Vagina (tissue), 2 donors: ENCODE measurements around the gene P3H4. TPM values are rescaled to one million over a fixed set of nuclear protein-coding genes. Genes with fewer than 3 reads are reported as not detected.

Experiments used
- DNase-seq, 2 donors: peaks; one replicate each; pipeline ENCODE4 v3.0.0-alpha.2; 2017; ENCODE audit errors: extremely low spot score in 2 of 2
- H3K27ac ChIP-seq: fragments of 200-600 bp; sonication (generic); one replicate; pipeline ENCODE4 v1.5.1; 2019
- H3K27me3 ChIP-seq: fragments of 200-600 bp; sonication (generic); one replicate; pipeline ENCODE4 v1.5.1; 2019
- H3K36me3 ChIP-seq, 2 donors: fragments of 200-600 bp; sonication (generic); one replicate each; pipeline ENCODE4 v1.5.1; 2017 to 2019
- H3K4me1 ChIP-seq: fragments of 200-600 bp; sonication (generic); one replicate; pipeline ENCODE4 v1.5.1; 2019
- H3K4me3 ChIP-seq, 2 donors: fragments of 200-600 bp; sonication (generic); 1 replicate in 1 of 2; 2 replicates in 1 of 2; pipeline ENCODE4 v1.5.1; 2016 to 2019
- H3K9me3 ChIP-seq: fragments of 200-600 bp; sonication (generic); one replicate; pipeline ENCODE4 v1.5.1; 2019
- POLR2A ChIP-seq, 2 donors: fragments of 450-650 bp; IDR thresholded peaks; one replicate each; pipeline ENCODE4 v1.6.1; 2017; ENCODE audit warnings: antibody characterized with exemption in 2 of 2, mild to moderate bottlenecking in 2 of 2, moderate library complexity in 2 of 2
- POLR2AphosphoS5 ChIP-seq, 2 donors: sonication (generic); formaldehyde crosslinking; IDR thresholded peaks; one replicate each; pipeline ENCODE4 v1.9.0; 2017; ENCODE audit warnings: antibody characterized with exemption in 2 of 2, mild to moderate bottlenecking in 2 of 2, low read depth in 1 of 2; ENCODE audit not compliant: insufficient read depth in 1 of 2
- intact Hi-C: fragments of 100-400 bp; cut with DNase I; formaldehyde crosslinking; loops from one replicate; pipeline ENCODE4 v1.15.1; 2023
- total RNA-seq: library from RNA; depleted of rRNA; stranded (reverse); fragments of >200 nt; gene quantifications from one replicate; pipeline ENCODE4 v1.2.3, GENCODE V29; 2016
- TF ChIP-seq, protein P1 (sequence below), 3 experiments: fragments of 450-650 bp in 2 of 3; fragments of 200-600 bp in 1 of 3; sonication (generic) in 1 of 3; IDR thresholded peaks; one replicate each; pipeline ENCODE4 v1.5.1; 2017 to 2019; ENCODE audit warnings: antibody characterized with exemption in 3 of 3, mild to moderate bottlenecking in 2 of 3, moderate library complexity in 2 of 3

Gene P3H4
- total RNA-seq, 1 donor from 2014 or later = 11.5 TPM

DNA sequence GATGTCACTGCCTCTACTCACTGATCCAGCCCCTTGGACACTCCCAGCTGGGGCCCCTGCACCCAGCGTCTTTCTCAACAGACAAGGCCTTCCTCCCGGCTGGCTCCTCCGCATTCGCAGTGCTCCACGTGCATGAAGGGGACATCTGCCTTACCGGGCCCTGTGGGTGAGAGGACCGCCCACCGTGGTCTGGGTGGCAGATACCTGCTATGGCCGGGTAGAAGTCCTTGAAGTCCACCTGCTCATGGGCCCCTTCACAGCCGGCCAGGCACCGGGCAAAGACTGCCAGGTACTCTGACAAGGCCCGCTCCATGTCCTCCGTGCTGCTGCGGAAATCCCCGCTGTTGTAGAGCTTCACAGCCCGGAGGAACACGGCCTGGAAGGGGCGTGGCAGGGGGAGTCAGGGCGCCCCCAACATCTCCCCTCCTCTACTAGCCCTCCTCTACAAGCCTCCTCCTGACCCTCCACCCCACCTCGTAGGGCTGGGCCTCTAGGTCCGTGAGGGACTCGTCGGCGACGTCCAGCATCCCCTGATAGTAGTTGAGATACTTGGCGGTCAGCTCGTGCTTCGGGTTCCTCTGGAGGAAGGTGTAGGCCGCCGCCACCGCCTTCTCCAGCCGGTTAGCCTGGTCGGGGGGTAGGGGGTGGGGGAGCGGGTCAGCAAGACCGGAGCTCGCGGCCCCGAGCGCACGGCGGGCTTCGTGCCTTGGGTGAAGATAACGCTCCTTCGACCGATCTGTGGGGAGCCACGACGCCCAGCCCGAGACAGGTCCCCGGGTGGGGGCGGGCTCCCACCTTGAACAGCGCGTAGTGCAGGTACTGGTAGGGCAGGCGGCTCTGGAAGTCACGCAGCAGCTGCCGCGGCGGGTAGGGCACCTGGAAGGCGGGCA, 845 bp downstream of the P3H4 start:
- DNase-seq = no peak

DNA sequence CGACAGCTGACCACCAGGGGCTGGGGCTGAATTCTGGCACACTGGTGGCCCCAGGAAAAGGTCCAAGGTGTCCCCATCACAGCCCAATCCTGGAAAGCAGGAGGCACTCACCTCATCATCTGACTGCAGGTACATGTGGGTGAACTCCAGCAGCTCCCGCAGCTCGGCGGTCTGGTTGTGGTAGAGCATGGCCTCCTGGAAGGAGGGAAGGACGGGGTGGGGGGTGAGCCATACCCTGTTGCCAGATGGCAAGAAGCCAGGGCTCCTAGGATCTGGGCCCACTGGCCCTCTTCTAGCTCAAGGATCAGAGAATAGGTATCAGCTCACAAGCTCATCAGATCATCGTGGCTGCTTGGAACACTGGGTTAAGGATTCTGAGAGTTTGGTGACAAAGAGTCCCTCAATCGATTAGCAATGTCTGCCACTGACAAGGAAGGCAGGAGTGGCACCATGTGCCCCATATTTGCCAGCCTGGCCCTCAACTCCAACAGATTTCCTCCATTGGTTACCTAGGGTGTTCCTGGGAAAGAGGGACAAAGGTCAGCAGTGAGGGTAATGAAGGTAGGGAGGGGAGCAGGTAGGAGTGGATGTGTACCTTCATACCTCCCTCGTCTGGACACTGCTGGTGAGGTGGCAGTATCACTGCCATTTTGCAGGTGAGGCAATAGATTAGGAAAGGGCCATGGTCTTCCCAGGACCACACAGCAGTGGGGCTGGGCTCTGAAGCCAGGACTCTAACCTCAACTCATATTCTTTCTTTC, 4.9 kb downstream of the P3H4 start:
- Histone ChIP-seq H3K9me3 (no peaks in the 10 kb centered on the region), H3K4me3 (no peak overlapping the region), H3K4me1 (peaks cover 24% of the 10 kb centered on the region), H3K36me3 (no peaks in the 10 kb centered on the region), H3K27me3 (no peaks in the 10 kb centered on the region), H3K27ac (no peak overlapping the region)
- no peak for DNase-seq
- TF ChIP-seq, protein P1, sequence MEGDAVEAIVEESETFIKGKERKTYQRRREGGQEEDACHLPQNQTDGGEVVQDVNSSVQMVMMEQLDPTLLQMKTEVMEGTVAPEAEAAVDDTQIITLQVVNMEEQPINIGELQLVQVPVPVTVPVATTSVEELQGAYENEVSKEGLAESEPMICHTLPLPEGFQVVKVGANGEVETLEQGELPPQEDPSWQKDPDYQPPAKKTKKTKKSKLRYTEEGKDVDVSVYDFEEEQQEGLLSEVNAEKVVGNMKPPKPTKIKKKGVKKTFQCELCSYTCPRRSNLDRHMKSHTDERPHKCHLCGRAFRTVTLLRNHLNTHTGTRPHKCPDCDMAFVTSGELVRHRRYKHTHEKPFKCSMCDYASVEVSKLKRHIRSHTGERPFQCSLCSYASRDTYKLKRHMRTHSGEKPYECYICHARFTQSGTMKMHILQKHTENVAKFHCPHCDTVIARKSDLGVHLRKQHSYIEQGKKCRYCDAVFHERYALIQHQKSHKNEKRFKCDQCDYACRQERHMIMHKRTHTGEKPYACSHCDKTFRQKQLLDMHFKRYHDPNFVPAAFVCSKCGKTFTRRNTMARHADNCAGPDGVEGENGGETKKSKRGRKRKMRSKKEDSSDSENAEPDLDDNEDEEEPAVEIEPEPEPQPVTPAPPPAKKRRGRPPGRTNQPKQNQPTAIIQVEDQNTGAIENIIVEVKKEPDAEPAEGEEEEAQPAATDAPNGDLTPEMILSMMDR (IDR thresholded peaks at IDR 0.05) = no peak
- no peak for TF ChIP-seq POLR2AphosphoS5 (IDR thresholded peaks at IDR 0.05; ENCODE audit: insufficient read depth in 1 of 2, low read depth in 1 of 2)
- no peak for TF ChIP-seq POLR2A (IDR thresholded peaks at IDR 0.05)
- intact Hi-C loops = no loop called here

More for the DNA sequence above, 845 bp downstream of the P3H4 start:
- Histone ChIP-seq H3K4me1 (peaks cover 33% of the 10 kb centered on the region), H3K4me3 (peak overlapping the region; percentile 66 to 83), H3K27ac (peak overlapping the region; percentile 87), H3K27me3 (no peaks in the 10 kb centered on the region), H3K36me3 (no peaks in the 10 kb centered on the region), H3K9me3 (no peaks in the 10 kb centered on the region)
- TF ChIP-seq POLR2A (IDR thresholded peaks at IDR 0.05) (no peak), POLR2AphosphoS5 (IDR thresholded peaks at IDR 0.05; ENCODE audit: insufficient read depth in 1 of 2, low read depth in 1 of 2) (no peak)
- TF ChIP-seq, protein P1 (IDR thresholded peaks at IDR 0.05) = no peak
- intact Hi-C loops = no loop called here

DNA sequence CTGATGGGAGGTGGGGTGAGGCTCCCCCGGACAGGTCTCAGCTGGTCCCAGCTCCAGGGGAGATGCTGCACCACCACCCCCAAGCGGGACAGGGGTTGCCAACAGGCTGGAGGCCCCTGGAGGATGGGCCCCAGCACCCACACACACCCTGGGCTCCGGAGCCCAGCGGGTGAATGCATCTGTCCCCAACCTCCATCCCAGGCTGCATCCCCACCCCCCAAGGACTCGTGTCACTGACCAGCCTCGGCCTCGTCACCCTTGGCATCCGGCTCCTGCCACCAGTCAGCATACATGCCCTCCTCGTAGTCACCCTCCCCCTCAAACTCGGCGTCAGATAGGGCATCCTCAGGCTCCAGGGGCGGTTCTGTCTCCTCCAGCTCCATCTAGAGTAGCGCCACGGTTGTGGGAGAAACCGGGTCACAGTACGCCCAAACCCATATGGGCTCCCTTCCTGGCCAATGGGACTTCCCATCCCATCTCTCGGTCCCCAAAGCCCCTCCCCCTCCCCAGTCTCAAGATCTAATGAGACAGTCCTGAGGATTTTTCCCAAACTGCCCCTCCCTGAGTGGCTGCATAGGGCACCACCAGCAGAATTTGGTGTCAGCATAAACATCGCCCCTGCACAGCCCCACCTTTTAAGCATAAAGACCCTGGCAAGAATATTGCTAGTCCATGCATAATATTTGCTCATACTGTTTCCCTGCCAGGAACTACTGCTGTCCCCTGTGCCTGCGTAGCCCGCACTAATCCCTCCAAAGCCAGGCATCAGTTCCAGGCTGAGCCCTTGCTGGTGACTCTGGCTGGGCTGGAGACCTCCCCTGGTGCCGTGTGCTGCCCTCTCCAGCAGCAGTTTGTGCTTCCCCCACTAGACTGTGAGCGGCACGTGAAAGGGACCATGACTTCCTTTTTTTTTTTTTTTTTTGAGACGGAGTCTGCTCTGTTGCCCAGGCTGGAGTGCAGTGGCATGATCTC, 8.4 kb downstream of the P3H4 start:
- Histone ChIP-seq H3K4me1 (peaks cover 19% of the 10 kb centered on the region), H3K9me3 (no peaks in the 10 kb centered on the region), H3K27ac (no peak overlapping the region), H3K4me3 (no peak overlapping the region), H3K27me3 (no peaks in the 10 kb centered on the region), H3K36me3 (no peaks in the 10 kb centered on the region)
- intact Hi-C loops = loop anchor here (5.0 kb wide), 1 partner anchor 66 kb away; no protein-coding TSS in a partner anchor
- TF ChIP-seq POLR2AphosphoS5 (IDR thresholded peaks at IDR 0.05; ENCODE audit: insufficient read depth in 1 of 2, low read depth in 1 of 2) (no peak), POLR2A (IDR thresholded peaks at IDR 0.05) (no peak)
- TF ChIP-seq, protein P1 (IDR thresholded peaks at IDR 0.05) = no peak
- DNase-seq = no peak

DNA sequence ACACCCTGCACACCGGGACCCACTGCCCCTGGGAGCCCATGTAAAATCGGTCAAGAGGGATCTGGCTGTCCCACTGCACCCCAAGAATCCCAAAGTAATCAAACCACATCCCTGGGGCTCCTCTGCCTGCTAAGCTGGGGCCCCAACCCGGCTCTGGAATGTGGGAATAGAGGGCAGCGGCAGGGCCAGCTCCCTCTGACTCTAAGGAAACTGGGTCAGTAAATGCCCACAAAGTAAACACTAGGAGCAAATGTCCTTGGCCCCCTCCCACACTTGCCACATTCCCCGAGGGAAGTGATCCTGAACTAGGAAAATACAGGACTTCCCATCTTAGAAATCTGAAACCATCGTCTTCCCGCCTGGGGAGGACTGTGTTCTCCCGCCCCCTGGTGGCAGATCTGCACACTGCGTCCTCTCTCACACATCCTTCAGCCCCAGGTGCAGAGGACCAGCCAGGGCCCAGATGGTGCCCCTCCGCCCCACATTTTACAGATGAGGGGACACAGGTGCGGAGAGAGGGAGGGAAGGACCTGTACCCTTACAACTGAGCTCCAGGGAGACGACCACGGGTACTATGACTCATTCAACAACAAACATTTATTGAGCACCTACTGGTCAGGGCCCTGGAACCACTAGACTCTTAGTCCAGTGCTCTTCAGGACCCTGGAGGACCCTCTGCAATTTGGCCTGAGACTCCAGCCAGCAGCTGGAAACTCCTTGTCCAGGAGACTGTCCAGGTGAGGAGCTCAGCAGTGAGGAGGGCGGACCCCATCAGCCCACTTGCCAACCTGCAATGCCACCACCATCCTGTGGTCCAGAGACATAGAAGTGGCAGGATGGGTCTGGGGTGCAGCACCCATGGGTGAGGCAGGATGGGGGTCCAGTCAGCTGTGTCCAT, 10.1 kb downstream of the P3H4 start:
- intact Hi-C loops = loop anchor here (5.0 kb wide), 1 partner anchor 64 kb away; no protein-coding TSS in a partner anchor
- DNase-seq = no peak
- H3K27me3 ChIP-seq = no peaks in the 10 kb centered on the region
- no peaks in the 10 kb centered on the region for H3K36me3 ChIP-seq
- no peaks in the 10 kb centered on the region for H3K9me3 ChIP-seq
- H3K4me1 ChIP-seq = peaks cover 19% of the 10 kb centered on the region
- peak overlapping the region; percentile 12 to 33 for H3K4me3 ChIP-seq
- H3K27ac ChIP-seq = peak overlapping the region; percentile 88
- TF ChIP-seq POLR2AphosphoS5 (IDR thresholded peaks at IDR 0.05; ENCODE audit: insufficient read depth in 1 of 2, low read depth in 1 of 2) (peak in 1 of 2 donors; percentile 56), POLR2A (IDR thresholded peaks at IDR 0.05) (no peak)
- TF ChIP-seq, protein P1 (IDR thresholded peaks at IDR 0.05) = peak; percentile 92 to 98 (median 94)
